COLO668 (cell line): ENCODE data around the gene EXTL1.
A peak's percentile ranks its signal among the peaks of the same experiment; 100 is the strongest.

Source experiments
- DNase-seq: peaks from one replicate; lab custom pipeline; 2025; ENCODE audit not compliant: unreplicated experiment; lab: John Stamatoyannopoulos, UW

EXTL1 gene

GRCh38 chr1:26043765-26044164, 22.2 kb downstream of the EXTL1 start:
- no peak for DNase-seq

- DNase-seq: no peak
Observed at GRCh38 chr1:26044414-26044813, 22.8 kb downstream of the EXTL1 start.

- no peak for DNase-seq
Observed at GRCh38 chr1:26044971-26045721, 23.6 kb downstream of the EXTL1 start.

- peak; percentile 45 for DNase-seq
Observed at GRCh38 chr1:26045722-26046245, 24.2 kb downstream of the EXTL1 start, which contains the start of gene SLC30A2. SLC30A2 (minus strand) TSS chr1:26046118; CDS start chr1:26045896, 222 bp downstream.

GRCh38 chr1:26046246-26047095, 24.9 kb downstream of the EXTL1 start:
- DNase-seq: no peak

- DNase-seq: no peak
Observed at GRCh38 chr1:26047278-26047874, 25.8 kb downstream of the EXTL1 start.

- DNase-seq: no peak
Observed at GRCh38 chr1:26049531-26050247, 28.1 kb downstream of the EXTL1 start.

GRCh38 chr1:26050248-26050640, 28.7 kb downstream of the EXTL1 start:
- DNase-seq: no peak

GRCh38 chr1:26053718-26054560, 32.4 kb downstream of the EXTL1 start:
- DNase-seq: no peak

GRCh38 chr1:26055041-26055440, 33.5 kb downstream of the EXTL1 start:
- DNase-seq: no peak

GRCh38 chr1:26057189-26057588, 35.6 kb downstream of the EXTL1 start:
- no peak for DNase-seq

GRCh38 chr1:26058052-26058595, 36.5 kb downstream of the EXTL1 start:
- DNase-seq: no peak

- no peak for DNase-seq
Observed at GRCh38 chr1:26059906-26060305, 38.3 kb downstream of the EXTL1 start.

GRCh38 chr1:26060832-26061574, 39.4 kb downstream of the EXTL1 start:
- DNase-seq: no peak

- DNase-seq: no peak
Observed at GRCh38 chr1:26064553-26064952, 43.0 kb downstream of the EXTL1 start.

- no peak for DNase-seq
Observed at GRCh38 chr1:26066160-26066559, 44.6 kb downstream of the EXTL1 start.

- DNase-seq: no peak
Observed at GRCh38 chr1:26066857-26067256, 45.3 kb downstream of the EXTL1 start.

- no peak for DNase-seq
Observed at GRCh38 chr1:26067432-26067911, 45.9 kb downstream of the EXTL1 start, which contains the start of gene TRIM63. TRIM63 (minus strand) TSS chr1:26067630; CDS start chr1:26067494, 136 bp downstream.

- no peak for DNase-seq
Observed at GRCh38 chr1:26069941-26070295, 48.3 kb downstream of the EXTL1 start.
